SHP77 treated with DMSO at 0.1 percent for 48 hours (cell line): ENCODE results near the gene PRRX1.

Source experiments
- DNase-seq: peaks from one replicate; lab custom pipeline; 2025; lab: John Stamatoyannopoulos, UW

PRRX1 gene

GRCh38 chr1:170769691-170770090 lies 105.8 kb downstream of the PRRX1 start:
- DNase-seq, result no peak

GRCh38 chr1:170770254-170770653 lies 106.3 kb downstream of the PRRX1 start:
- no peak for DNase-seq

- DNase-seq, result no peak
These were observed 112.3 kb downstream of the PRRX1 start for GRCh38 chr1:170776252-170776651.

GRCh38 chr1:170776777-170777176 lies 112.8 kb downstream of the PRRX1 start:
- no peak for DNase-seq
